ENCODE data around the gene OSTF1.

GRCh38 chr9:75130172-75130571 is 41.9 kb downstream of the OSTF1 start:
- TF ChIP-seq EZH2phosphoT487 (IDR thresholded peaks at IDR 0.05; ENCODE audit: borderline replicate concordance), result no peak
- no peak for TF ChIP-seq CTCF (conservative IDR thresholded peaks at IDR 0.05; ENCODE audit: low read length)

Data from Loucy (cell line).